H1 (cell line): ENCODE results near the gene MPPE1. TPM values are rescaled to one million over a fixed set of nuclear protein-coding genes. Genes with fewer than 3 reads are reported as not detected.

Source experiments
- CHD1 ChIP-seq: IDR thresholded peaks from 2 replicates; pipeline ENCODE4 v1.6.1; 2012; ENCODE audit warnings: low read depth, low read length, improper control_type of control experiment
- CTBP2 ChIP-seq: IDR thresholded peaks from 2 replicates; pipeline ENCODE4 v1.7.0; 2011; ENCODE audit warnings: borderline replicate concordance, mild to moderate bottlenecking, moderate library complexity, mixed read lengths, low read length; ENCODE audit not compliant: insufficient read depth, insufficient read length
- EZH2 ChIP-seq: fragments of 200-600 bp; sonication (generic); IDR thresholded peaks from 2 replicates; pipeline ENCODE4 v1.7.1; 2012; ENCODE audit warnings: low read depth, mild to moderate bottlenecking, moderate library complexity, low read length, inconsistent platforms; ENCODE audit not compliant: severe bottlenecking
- GTF2F1 ChIP-seq: IDR thresholded peaks from 2 replicates; pipeline ENCODE4 v1.6.1; 2012; ENCODE audit warnings: low read depth, low read length, improper control_type of control experiment, borderline replicate concordance
- SIRT6 ChIP-seq: IDR thresholded peaks from one replicate; pipeline ENCODE4 v1.7.1; 2012; ENCODE audit warnings: low read length, inconsistent platforms
- TAF7 ChIP-seq: optimal IDR thresholded peaks from 2 replicates; pipeline ENCODE3; 2011; ENCODE audit warnings: low read depth, mild to moderate bottlenecking, inconsistent platforms, low read length, moderate library complexity, borderline replicate concordance
- polyA plus RNA-seq, 7 experiments: library from polyadenylated mRNA; depleted of rRNA in 3 of 7; stranded (reverse) in 5 of 7; unstranded in 2 of 7; fragments of >200 nt in 5 of 7; fragments of 200-250 nt in 2 of 7; gene quantifications; 1 replicate in 5 of 7; 2 replicates in 1 of 7; 4 replicates in 1 of 7; pipeline versions ENCODE4 v1.2.1 to v1.2.3, GENCODE V29; 2011 to 2013; ENCODE audit warnings: missing spikeins in 2 of 7, mixed read lengths in 2 of 7
- total RNA-seq: library from RNA; stranded (reverse); fragmentation: NEBNext Ultra II Directional; extraction: Animal tissue kit (Norgen Biotek cat#: 25700); gene quantifications from 2 replicates; pipeline ENCODE4 v1.2.1, GENCODE V29; 2021

The MPPE1 gene
- total and polyA plus RNA-seq, 2 of the 8 experiments (the other 6 are each of a cell fraction or from before 2014, with no cell fraction given), result 13.7 to 20.9 TPM

DNA sequence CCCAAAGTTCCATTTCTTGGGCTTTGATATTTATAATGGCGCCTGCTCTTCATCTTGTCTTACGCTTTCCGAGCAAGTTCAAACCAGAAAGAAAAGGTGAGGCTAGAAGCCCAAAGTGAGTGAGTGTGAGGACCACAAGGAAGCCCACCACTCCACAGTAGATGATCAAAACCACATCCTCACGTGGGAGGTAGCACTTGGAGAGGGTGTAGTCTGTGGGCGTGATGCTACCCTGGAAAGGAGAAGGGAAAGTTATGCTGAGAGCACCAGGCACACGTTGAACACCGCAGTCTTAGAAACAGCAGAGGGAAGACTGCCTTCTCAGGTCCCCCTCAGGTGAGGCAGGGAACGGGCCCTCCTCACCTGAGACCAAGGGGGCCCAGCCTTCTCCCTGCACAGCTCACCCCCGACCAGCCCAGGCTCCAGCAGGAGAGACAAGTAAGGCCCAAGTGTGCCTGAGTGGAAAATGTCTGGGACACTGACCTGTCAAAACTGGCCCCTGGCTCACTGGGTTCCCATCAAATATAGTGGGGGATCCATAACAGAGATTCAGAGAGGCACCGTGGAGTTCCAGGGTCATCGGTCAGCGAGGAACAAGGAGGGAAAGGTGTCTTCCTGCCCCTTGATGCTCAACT, 23.6 kb downstream of the MPPE1 start (continued):
- no peak for TF ChIP-seq SIRT6
- TF ChIP-seq CHD1, result no peak
- no peak for TF ChIP-seq TAF7
- no peak for TF ChIP-seq GTF2F1
- TF ChIP-seq CTBP2, result no peak
- no peak for TF ChIP-seq EZH2
